Mesendoderm (in vitro differentiated cells): ENCODE results near the gene C1QTNF9B.

Experiments used
- DNase-seq: peaks from one replicate; pipeline ENCODE4 v3.0.0; 2013
- H2AK5ac ChIP-seq: 2 replicates; pipeline ENCODE4 v1.6.1; 2013; ENCODE audit warnings: low read length, inconsistent platforms
- H2BK120ac ChIP-seq: 2 replicates; pipeline ENCODE4 v1.6.1; 2013; ENCODE audit warnings: low read depth, mild to moderate bottlenecking, low read length, moderate library complexity, mixed read lengths
- H2BK15ac ChIP-seq: replicated peaks from 2 replicates; pipeline ENCODE4 v1.6.1; 2013; ENCODE audit warnings: low read depth, mild to moderate bottlenecking, moderate library complexity
- H2BK5ac ChIP-seq: 2 replicates; pipeline ENCODE4 v1.6.1; 2013; ENCODE audit warnings: low read length, inconsistent platforms
- H3K18ac ChIP-seq: 2 replicates; pipeline ENCODE4 v1.6.1; 2013; ENCODE audit warnings: mild to moderate bottlenecking, low read length, mixed read lengths
- H3K23ac ChIP-seq: one replicate; pipeline ENCODE4 v1.6.1; 2013; ENCODE audit warnings: low read length
- H3K27ac ChIP-seq: 2 replicates; pipeline ENCODE4 v1.5.1; 2013; ENCODE audit warnings: low read depth, mild to moderate bottlenecking, inconsistent platforms, low read length, moderate library complexity
- H3K27me3 ChIP-seq: 2 replicates; pipeline ENCODE4 v1.6.1; 2013; ENCODE audit warnings: low read length, control low read depth, mild to moderate bottlenecking, inconsistent platforms; ENCODE audit not compliant: insufficient read depth, poor library complexity
- H3K36me3 ChIP-seq: 2 replicates; pipeline ENCODE4 v1.6.1; 2013; ENCODE audit warnings: low read length, inconsistent platforms; ENCODE audit not compliant: control insufficient read depth, insufficient read depth
- H3K4ac ChIP-seq: one replicate; pipeline ENCODE4 v1.6.1; 2013; ENCODE audit warnings: low read depth, mild to moderate bottlenecking, low read length, moderate library complexity
- H3K4me1 ChIP-seq: 2 replicates; pipeline ENCODE4 v1.6.1; 2013; ENCODE audit warnings: low read depth, low read length, inconsistent platforms; ENCODE audit not compliant: control insufficient read depth
- H3K4me2 ChIP-seq: 2 replicates; pipeline ENCODE4 v1.6.1; 2013; ENCODE audit warnings: low read length
- H3K4me3 ChIP-seq: 2 replicates; pipeline ENCODE4 v1.5.1; 2013; ENCODE audit warnings: mild to moderate bottlenecking, low read length
- H3K56ac ChIP-seq: one replicate; pipeline ENCODE4 v1.6.1; 2013; ENCODE audit warnings: low read length
- H3K79me1 ChIP-seq: 2 replicates; pipeline ENCODE4 v1.6.1; 2013; ENCODE audit warnings: low read length, inconsistent platforms
- H3K79me2 ChIP-seq: 2 replicates; pipeline ENCODE4 v1.6.1; 2013; ENCODE audit warnings: mild to moderate bottlenecking, low read length; ENCODE audit not compliant: control insufficient read depth, insufficient read depth
- H3K9ac ChIP-seq: 2 replicates; pipeline ENCODE4 v1.6.1; 2013; ENCODE audit warnings: low read length, inconsistent platforms
- H4K5ac ChIP-seq: one replicate; pipeline ENCODE4 v1.6.1; 2013; ENCODE audit warnings: low read length
- H4K8ac ChIP-seq: one replicate; pipeline ENCODE4 v1.6.1; 2013; ENCODE audit warnings: low read depth, mild to moderate bottlenecking, control low read depth, low read length, moderate library complexity
- WGBS: extraction: QIAGEN DNeasy Blood & Tissue Kit; methylation state at CpG from one replicate; pipeline ENCODE4 v1.1.7; 2013; ENCODE audit warnings: low lambda C conversion rate, missing lambda C conversion rate; ENCODE audit not compliant: insufficient coverage; ENCODE audit errors: extremely low coverage; 5-methylcytosine and 5-hydroxymethylcytosine counted together

The C1QTNF9B gene

DNA sequence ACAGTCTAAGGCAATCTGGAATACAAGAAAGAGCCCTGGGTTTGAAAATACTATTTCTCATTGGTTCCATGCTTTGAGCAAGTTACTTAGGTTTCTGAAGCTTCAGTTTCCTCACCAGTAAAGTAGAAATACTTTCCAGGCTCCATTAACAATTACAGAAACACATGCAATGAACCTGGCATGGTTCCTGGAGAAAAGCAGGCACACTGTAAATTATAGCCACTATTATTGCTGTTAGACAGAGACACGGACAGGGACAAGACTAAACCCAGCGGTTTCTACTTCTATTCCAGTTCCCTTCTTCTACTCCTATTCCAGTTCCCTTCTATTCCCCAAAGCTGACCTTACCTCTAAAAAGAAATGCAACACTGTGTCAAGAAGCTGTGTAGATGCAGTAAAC, 49.3 kb downstream of the C1QTNF9B start:
- no peak overlapping the region for H3K4me2 ChIP-seq
- H3K4ac ChIP-seq: no peak overlapping the region
- H2BK5ac ChIP-seq: no peak overlapping the region
- no peaks in the 10 kb centered on the region for H3K79me2 ChIP-seq
- no peak overlapping the region for H3K9ac ChIP-seq
- no peak overlapping the region for H3K56ac ChIP-seq
- H2BK15ac ChIP-seq: no peak overlapping the region
- H3K36me3 ChIP-seq: no peaks in the 10 kb centered on the region
- H3K27me3 ChIP-seq: no peaks in the 10 kb centered on the region
- no peak for DNase-seq
- WGBS: no CpG with 5 or more reads among the region's 2 CpGs
- no peak overlapping the region for H2BK120ac ChIP-seq
- H3K4me1 ChIP-seq: peaks cover 4% of the 10 kb centered on the region
- H3K4me3 ChIP-seq: no peak overlapping the region
- H2AK5ac ChIP-seq: no peak overlapping the region
- no peak overlapping the region for H3K27ac ChIP-seq
- no peak overlapping the region for H4K8ac ChIP-seq
- no peaks in the 10 kb centered on the region for H3K79me1 ChIP-seq
- no peak overlapping the region for H3K23ac ChIP-seq
- H3K18ac ChIP-seq: no peak overlapping the region
- no peak overlapping the region for H4K5ac ChIP-seq

DNA sequence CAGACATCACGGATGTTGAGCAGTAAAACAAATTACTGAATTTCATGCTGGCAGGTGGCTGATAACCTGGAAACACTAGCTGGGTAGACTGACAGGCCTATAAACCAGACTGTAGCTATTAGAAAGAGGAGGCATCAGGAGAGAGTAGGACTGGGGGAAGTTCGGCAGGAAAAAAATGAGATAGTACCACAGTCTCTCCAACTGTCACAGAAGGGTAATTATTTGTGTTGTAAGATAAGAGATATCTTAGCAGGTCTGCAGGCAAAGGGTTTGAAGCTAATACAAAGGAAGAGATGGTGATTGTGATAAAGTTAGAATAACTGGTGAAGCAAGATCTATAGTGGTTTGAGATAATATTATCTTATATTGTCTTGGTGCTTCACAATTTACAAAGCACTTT, 49.8 kb downstream of the C1QTNF9B start:
- WGBS: no CpG with 5 or more reads among the region's 2 CpGs
- no peak overlapping the region for H3K9ac ChIP-seq

GRCh38 chr13:23845105-23845725, 52.1 kb downstream of the C1QTNF9B start:
- no peak overlapping the region for H4K5ac ChIP-seq
- H3K79me2 ChIP-seq: no peaks in the 10 kb centered on the region
- H3K18ac ChIP-seq: no peak overlapping the region
- H3K4me1 ChIP-seq: peaks cover 4% of the 10 kb centered on the region
- no peaks in the 10 kb centered on the region for H3K36me3 ChIP-seq
- no peaks in the 10 kb centered on the region for H3K27me3 ChIP-seq
- DNase-seq: no peak
- H4K8ac ChIP-seq: no peak overlapping the region
- H2AK5ac ChIP-seq: no peak overlapping the region
- H2BK15ac ChIP-seq: no peak overlapping the region
- H3K9ac ChIP-seq: no peak overlapping the region
- H3K56ac ChIP-seq: no peak overlapping the region
- H3K4ac ChIP-seq: no peak overlapping the region
- H2BK5ac ChIP-seq: no peak overlapping the region
- no peak overlapping the region for H3K27ac ChIP-seq
- H3K79me1 ChIP-seq: no peaks in the 10 kb centered on the region
- no peak overlapping the region for H3K23ac ChIP-seq
- no peak overlapping the region for H3K4me2 ChIP-seq
- 100% methylated on average over 1 of the region's 5 CpGs for WGBS
- no peak overlapping the region for H3K4me3 ChIP-seq
- no peak overlapping the region for H2BK120ac ChIP-seq

More for the DNA sequence above, 49.8 kb downstream of the C1QTNF9B start:
- Histone ChIP-seq H3K4me1 (peaks cover 4% of the 10 kb centered on the region), H4K5ac (no peak overlapping the region), H3K79me1 (no peaks in the 10 kb centered on the region), H2BK5ac (no peak overlapping the region), H3K27ac (no peak overlapping the region), H3K36me3 (no peaks in the 10 kb centered on the region), H2AK5ac (no peak overlapping the region), H3K27me3 (no peaks in the 10 kb centered on the region), H3K23ac (no peak overlapping the region), H3K4me3 (no peak overlapping the region), H3K79me2 (no peaks in the 10 kb centered on the region), H2BK15ac (no peak overlapping the region), H3K4me2 (no peak overlapping the region), H3K18ac (no peak overlapping the region), H3K56ac (no peak overlapping the region), H4K8ac (no peak overlapping the region), H3K4ac (no peak overlapping the region), H2BK120ac (no peak overlapping the region)
- DNase-seq: peak; percentile 71

GRCh38 chr13:23844132-23844531, 53.2 kb downstream of the C1QTNF9B start:
- no peak overlapping the region for H3K56ac ChIP-seq

DNA sequence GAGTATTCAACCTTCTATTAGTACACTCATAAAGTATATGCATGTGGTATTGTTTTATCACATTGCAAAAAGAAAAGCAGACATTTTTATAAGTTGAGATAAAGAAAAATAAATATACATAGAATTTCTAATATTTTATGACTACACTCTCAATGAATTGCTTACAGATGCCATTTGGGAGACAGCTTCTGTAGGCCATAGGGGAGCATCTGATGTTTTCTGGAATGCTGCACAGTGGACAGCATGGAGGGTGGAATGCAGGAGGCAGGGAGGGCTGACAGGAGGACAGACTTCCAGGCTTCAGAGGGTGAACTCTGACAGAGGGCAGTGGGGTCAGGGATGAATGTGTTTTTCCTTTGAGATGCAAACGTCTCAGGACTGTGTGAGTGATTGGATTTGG, 53.9 kb downstream of the C1QTNF9B start:
- Histone ChIP-seq H2BK5ac (no peak overlapping the region), H2AK5ac (no peak overlapping the region), H3K9ac (no peak overlapping the region), H3K27ac (no peak overlapping the region), H3K4me3 (no peak overlapping the region), H3K4ac (no peak overlapping the region), H3K79me2 (no peaks in the 10 kb centered on the region), H3K4me1 (peaks cover 4% of the 10 kb centered on the region), H3K4me2 (no peak overlapping the region), H3K18ac (no peak overlapping the region), H2BK15ac (no peak overlapping the region), H2BK120ac (no peak overlapping the region), H4K8ac (no peak overlapping the region), H3K56ac (no peak overlapping the region), H3K36me3 (no peaks in the 10 kb centered on the region), H3K79me1 (no peaks in the 10 kb centered on the region), H3K27me3 (no peaks in the 10 kb centered on the region), H3K23ac (no peak overlapping the region), H4K5ac (no peak overlapping the region)
- no CpG with 5 or more reads among the region's 1 CpG for WGBS
- DNase-seq: no peak

More at GRCh38 chr13:23844132-23844531, 53.2 kb downstream of the C1QTNF9B start:
- Histone ChIP-seq H2AK5ac (no peak overlapping the region), H4K5ac (no peak overlapping the region), H3K27ac (no peak overlapping the region), H3K79me2 (no peaks in the 10 kb centered on the region), H3K4me1 (peaks cover 4% of the 10 kb centered on the region), H3K4ac (no peak overlapping the region), H3K27me3 (no peaks in the 10 kb centered on the region), H3K18ac (no peak overlapping the region), H4K8ac (no peak overlapping the region), H3K79me1 (no peaks in the 10 kb centered on the region), H3K36me3 (no peaks in the 10 kb centered on the region), H2BK15ac (no peak overlapping the region), H3K23ac (no peak overlapping the region), H3K4me2 (no peak overlapping the region), H2BK120ac (no peak overlapping the region), H2BK5ac (no peak overlapping the region), H3K4me3 (no peak overlapping the region), H3K9ac (no peak overlapping the region)
- whole genome bisulfite sequencing: no CpG with 5 or more reads among the region's 2 CpGs
- no peak for DNase-seq

- Histone ChIP-seq H4K8ac (no peak overlapping the region), H4K5ac (no peak overlapping the region), H3K79me2 (no peaks in the 10 kb centered on the region), H2BK120ac (no peak overlapping the region), H3K4me2 (no peak overlapping the region), H3K4me3 (no peak overlapping the region), H3K27ac (no peak overlapping the region), H2AK5ac (no peak overlapping the region), H2BK5ac (no peak overlapping the region), H3K23ac (no peak overlapping the region), H3K18ac (no peak overlapping the region), H3K4me1 (no peaks in the 10 kb centered on the region), H3K79me1 (no peaks in the 10 kb centered on the region), H3K4ac (no peak overlapping the region), H3K56ac (no peak overlapping the region), H3K27me3 (no peaks in the 10 kb centered on the region), H3K9ac (no peak overlapping the region), H2BK15ac (no peak overlapping the region), H3K36me3 (no peaks in the 10 kb centered on the region)
- DNase-seq: no peak
- WGBS: no CpG with 5 or more reads among the region's 8 CpGs
Observed at GRCh38 chr13:23842406-23842805, 54.9 kb downstream of the C1QTNF9B start.
